Activated B cell treated with CpG ODN at 0.5 μM for 24 hours (primary cell): ENCODE data around the gene RAPGEF2. TPM values are rescaled to one million over a fixed set of nuclear protein-coding genes. Genes with fewer than 3 reads are reported as not detected.

Source experiments
- ATAC-seq: fragments of 200-7000 bp; cut with Tn5 transposase; one replicate; pipeline ENCODE4 v1.10.0; 2021; ENCODE audit warnings: low read depth, mild to moderate bottlenecking, moderate library complexity
- CTCF ChIA-PET: fragments of 350-600 bp; sonication (Branson Sonifier 250); formaldehyde crosslinking; loops from one replicate; lab custom pipeline; 2021; ENCODE audit warnings: antibody characterized with exemption; lab: Charles Lee
- POLR2A ChIA-PET: fragments of 350-600 bp; sonication (Branson Sonifier 250); formaldehyde crosslinking; loops from one replicate; lab custom pipeline; 2021; ENCODE audit warnings: antibody characterized with exemption; lab: Charles Lee
- DNase-seq: peaks from one replicate; pipeline ENCODE4 v3.0.0; 2022
- H3K27ac Mint-ChIP-seq: one replicate; pipeline ENCODE4 v1.8.0; 2020; ENCODE audit warnings: mixed read lengths
- H3K27me3 Mint-ChIP-seq: one replicate; pipeline ENCODE4 v1.8.0; 2021; ENCODE audit warnings: mixed read lengths
- H3K36me3 Mint-ChIP-seq: one replicate; pipeline ENCODE4 v1.8.0; 2021; ENCODE audit warnings: low read depth, mixed read lengths
- H3K4me1 Mint-ChIP-seq: one replicate; pipeline ENCODE4 v1.8.0; 2021; ENCODE audit warnings: mixed read lengths
- H3K4me3 Mint-ChIP-seq: one replicate; pipeline ENCODE4 v1.8.0; 2020; ENCODE audit warnings: mild to moderate bottlenecking, mixed read lengths
- H3K9me3 Mint-ChIP-seq: one replicate; pipeline ENCODE4 v1.8.0; 2020; ENCODE audit warnings: mixed read lengths
- CTCF ChIP-seq: fragments of 200-600 bp; IDR thresholded peaks from one replicate; pipeline ENCODE4 v1.8.0; 2022; ENCODE audit warnings: antibody characterized with exemption, mild to moderate bottlenecking
- intact Hi-C: fragments of 100-400 bp; cut with micrococcal nuclease; formaldehyde crosslinking; loops from one replicate; pipeline ENCODE4 v1.15.1; 2024
- total RNA-seq: library from RNA; stranded (reverse); gene quantifications from 2 replicates; pipeline ENCODE4 v1.2.3, GENCODE V29; 2022

The RAPGEF2 gene
- total RNA-seq, 1 donor from 2014 or later = 22.9 TPM

- no peak for DNase-seq
- Mint-ChIP-seq H3K27me3 (peaks cover 6% of the 10 kb centered on the region), H3K9me3 (no peaks in the 10 kb centered on the region), H3K27ac (no peak overlapping the region), H3K4me1 (no peaks in the 10 kb centered on the region), H3K36me3 (no peaks in the 10 kb centered on the region), H3K4me3 (no peak overlapping the region)
- ChIA-PET POLR2A (no interaction called here), CTCF (no interaction called here)
- ATAC-seq = no peak
- intact Hi-C loops = no loop called here
- no peak for TF ChIP-seq CTCF
These were observed 297.8 kb downstream of the RAPGEF2 start for GRCh38 chr4:159400558-159401225.

GRCh38 chr4:159401226-159401712, 298.4 kb downstream of the RAPGEF2 start:
- peaks cover 6% of the 10 kb centered on the region for H3K27me3 Mint-ChIP-seq
- no peak for TF ChIP-seq CTCF
- no peak for DNase-seq
- H3K4me1 Mint-ChIP-seq = no peaks in the 10 kb centered on the region
- ChIA-PET CTCF (no interaction called here), POLR2A (no interaction called here)
- H3K4me3 Mint-ChIP-seq = no peak overlapping the region
- H3K9me3 Mint-ChIP-seq = no peaks in the 10 kb centered on the region
- no peak for ATAC-seq
- intact Hi-C loops = no loop called here
- H3K27ac Mint-ChIP-seq = no peak overlapping the region
- no peaks in the 10 kb centered on the region for H3K36me3 Mint-ChIP-seq

GRCh38 chr4:159401791-159402380, 299.0 kb downstream of the RAPGEF2 start:
- Mint-ChIP-seq H3K36me3 (no peaks in the 10 kb centered on the region), H3K4me3 (no peak overlapping the region), H3K27ac (no peak overlapping the region), H3K27me3 (peaks cover 6% of the 10 kb centered on the region), H3K4me1 (no peaks in the 10 kb centered on the region), H3K9me3 (no peaks in the 10 kb centered on the region)
- TF ChIP-seq CTCF = no peak
- intact Hi-C loops = no loop called here
- no peak for DNase-seq
- CTCF ChIA-PET = no interaction called here
- no peak for ATAC-seq
- POLR2A ChIA-PET = no interaction called here
